WI38 (cell line): ENCODE results near the gene TSTD2.

Experiments
- H3K4me3 ChIP-seq: 2 replicates; pipeline ENCODE4 v1.5.1; 2011; ENCODE audit warnings: low read depth, mild to moderate bottlenecking, control low read depth, low read length
- CTCF ChIP-seq: IDR thresholded peaks from 2 replicates; pipeline ENCODE4 v1.5.1; 2012; ENCODE audit warnings: low read depth, mild to moderate bottlenecking, control low read depth, low read length

TSTD2 gene

GRCh38 chr9:97553141-97553540 is 80.0 kb downstream of the TSTD2 start:
- TF ChIP-seq CTCF: no peak
- no peak overlapping the region for H3K4me3 ChIP-seq

GRCh38 chr9:97551308-97551707 is 81.9 kb downstream of the TSTD2 start:
- TF ChIP-seq CTCF: no peak
- no peak overlapping the region for H3K4me3 ChIP-seq

GRCh38 chr9:97550386-97550785 is 82.8 kb downstream of the TSTD2 start:
- no peak overlapping the region for H3K4me3 ChIP-seq
- TF ChIP-seq CTCF: no peak
